ENCODE data around the gene GSTP1. TPM values are rescaled to one million over a fixed set of nuclear protein-coding genes. Genes with fewer than 3 reads are reported as not detected.

Gene GSTP1
- total RNA-seq, 1 donor from 2014 or later = 30.9 TPM

DNA sequence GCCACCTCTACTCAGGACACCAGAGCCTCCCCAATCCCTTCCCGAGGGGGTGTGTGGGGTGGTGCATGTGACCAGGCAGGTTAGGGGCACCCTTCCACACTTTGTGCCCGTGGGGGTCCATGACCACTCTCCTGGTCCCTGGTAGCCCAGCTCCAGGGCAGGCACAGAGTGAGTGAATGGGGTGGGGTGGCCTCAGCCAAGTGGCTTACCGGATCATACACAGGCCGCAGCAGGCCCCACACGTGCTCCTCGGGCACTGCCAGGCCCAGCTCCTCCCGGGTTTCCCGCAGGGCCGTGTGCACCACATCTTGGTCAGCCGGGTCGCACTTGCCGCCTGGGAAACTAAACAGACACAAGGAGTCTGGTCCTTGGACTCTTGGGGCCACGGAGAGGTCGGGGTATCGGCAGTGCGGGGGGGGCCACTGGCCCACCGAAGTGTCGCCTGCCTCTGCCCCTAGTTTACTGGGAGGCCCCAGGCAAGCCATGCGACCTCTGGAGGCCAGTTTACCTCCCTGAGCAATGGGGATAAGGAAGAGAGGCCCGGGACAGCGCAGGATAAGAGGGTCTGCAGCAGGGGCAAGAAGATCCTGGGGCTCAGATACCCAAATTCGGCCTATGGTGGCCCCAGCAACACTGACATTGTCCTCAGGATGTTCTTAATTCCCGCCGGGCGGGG lies 45.2 kb downstream of the GSTP1 start:
- no peak for DNase-seq (ENCODE audit: low spot score)
- no peak for ATAC-seq

DNA sequence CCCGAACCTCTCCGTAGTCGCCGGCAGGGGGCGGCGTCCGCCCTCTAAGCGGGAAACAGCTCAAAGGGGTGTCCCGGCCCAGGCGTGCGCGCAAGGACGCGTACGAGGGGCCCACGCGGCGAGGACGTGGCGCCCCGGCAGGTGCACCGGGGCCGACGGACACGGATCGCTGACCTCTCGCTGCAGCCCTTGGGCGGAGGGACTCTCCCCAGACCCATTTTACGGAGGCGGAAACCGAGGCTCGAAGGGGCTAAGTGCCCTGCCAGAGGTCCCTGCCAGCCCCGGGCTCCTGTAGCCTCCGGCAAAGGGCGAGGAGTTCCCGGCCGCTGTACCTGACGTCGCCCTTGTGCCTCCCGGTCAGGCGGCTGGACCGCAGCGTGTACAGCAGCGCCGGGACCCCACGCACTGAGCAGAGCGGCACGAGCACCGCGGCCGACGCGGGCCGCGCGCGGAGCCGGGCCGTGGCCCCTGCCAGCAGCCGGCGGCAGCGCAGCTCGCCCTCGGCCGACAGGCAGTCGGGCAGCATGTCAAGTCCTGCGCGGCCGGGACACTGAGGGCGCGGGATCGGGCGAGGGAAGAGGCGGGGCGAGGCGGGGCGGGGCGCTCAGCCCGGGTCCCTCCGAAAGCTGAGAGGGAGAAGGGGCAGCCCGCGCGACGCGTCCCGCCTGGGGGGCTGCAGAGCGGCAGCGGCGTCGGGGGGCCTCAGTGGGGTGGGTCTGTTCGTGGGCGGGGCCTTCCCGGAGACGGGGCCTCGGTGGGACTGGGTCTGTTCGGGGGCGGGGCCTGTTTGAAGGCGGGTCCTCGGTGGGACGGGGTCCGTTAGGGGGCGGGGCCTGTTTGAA lies 46.0 kb downstream of the GSTP1 start, which contains the start of gene NUDT8:
Gene NUDT8 (minus strand): TSS at position 552 of the 842 bp plus-strand sequence. CDS start 26 bp downstream, at position 526.
- ATAC-seq (peak; percentile 76), DNase-seq (ENCODE audit: low spot score) (peak; percentile 88)

DNA sequence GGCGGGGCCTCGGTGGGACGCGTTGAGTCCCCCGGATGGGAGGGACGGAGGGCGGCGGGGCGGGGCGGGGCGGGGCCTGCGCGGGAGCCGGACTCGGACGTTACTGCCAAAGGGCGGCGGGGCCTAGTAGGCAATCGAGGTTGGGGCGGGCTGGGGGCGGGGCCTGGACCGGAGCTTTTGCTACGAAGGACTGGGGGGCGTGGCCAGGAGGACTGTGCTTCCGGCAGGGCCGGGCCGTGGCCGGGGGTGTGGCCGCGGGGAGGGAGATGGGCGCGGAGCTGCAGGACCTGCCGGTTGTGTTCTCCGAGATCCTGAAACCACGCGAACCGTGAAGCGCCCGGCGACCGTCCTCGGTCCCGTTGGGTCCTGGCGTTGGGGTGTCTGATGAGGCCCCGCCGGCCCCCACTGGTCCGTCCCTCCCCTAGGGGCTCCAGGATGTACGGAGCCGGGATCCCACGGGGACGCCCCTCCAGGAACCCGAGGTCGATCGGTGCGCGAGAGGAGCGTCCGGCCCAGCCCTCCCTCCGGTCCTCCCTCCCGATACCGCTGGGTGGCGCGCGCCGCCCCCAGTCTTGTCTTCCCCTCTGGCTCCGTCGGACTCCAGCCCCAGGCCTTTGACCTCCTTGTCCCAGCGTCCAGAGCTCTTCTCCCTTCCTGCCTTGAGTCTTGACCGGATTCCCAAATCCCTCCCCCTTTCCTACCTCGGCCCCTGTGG lies 46.8 kb downstream of the GSTP1 start:
- DNase-seq (ENCODE audit: low spot score) (peak; percentile 99), ATAC-seq (peak; percentile 75)

DNA sequence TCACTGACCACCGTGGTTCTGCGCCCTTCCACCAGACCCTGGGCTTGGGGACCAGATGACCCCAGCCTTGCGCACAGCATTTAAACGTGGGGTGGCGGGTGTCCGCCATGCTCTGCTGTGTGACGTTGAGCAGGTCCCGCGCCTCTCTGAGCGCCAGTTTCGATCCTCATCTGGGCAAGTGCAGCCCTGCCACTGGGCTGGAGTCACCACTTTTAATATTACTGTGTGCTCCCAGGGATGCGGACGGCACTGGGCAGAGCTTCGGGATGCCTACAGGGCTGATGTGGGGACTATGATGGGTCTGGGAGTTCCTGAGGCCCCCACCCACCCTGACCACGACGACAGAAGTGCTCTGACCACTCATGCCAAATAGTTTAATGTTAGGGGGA lies 47.3 kb downstream of the GSTP1 start:
- ATAC-seq (no peak), DNase-seq (ENCODE audit: low spot score) (no peak)

DNA sequence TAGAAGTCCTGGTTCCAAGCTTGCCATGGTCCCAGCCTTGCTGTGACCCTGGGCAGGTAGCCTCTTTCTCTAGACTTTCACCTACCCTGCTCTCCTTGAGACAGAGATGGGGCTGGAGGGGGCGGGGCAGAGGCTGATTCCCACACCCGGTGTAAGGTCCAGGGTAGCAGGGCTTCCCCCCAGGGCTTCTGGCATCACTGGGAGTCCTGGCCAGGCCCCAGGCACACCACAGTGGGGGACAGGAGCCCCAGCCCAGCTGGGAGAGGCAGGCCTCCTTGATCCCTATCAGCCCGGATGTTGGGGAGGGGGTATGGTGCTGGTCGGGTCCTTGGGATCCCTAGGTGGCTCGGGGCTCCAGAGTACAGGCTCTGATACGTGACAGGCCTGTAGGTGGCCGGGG lies 47.8 kb downstream of the GSTP1 start:
- ATAC-seq (no peak), DNase-seq (ENCODE audit: low spot score) (no peak)

DNA sequence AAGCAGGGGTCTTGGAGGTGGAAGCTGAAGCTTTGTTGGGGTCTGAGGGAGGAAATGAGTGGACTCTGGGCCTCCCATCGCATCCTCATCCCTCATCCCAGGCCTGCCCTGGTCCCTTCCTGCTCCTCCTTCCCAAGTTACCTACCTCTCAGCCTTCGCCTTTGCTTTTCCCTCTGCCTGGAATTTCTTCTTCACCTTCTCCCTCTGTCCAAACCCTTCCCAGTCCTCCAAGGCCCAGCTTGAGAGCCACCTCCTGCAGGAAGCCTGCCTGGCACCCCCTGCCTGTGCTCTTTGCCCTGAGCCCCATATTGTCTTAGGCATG lies 48.2 kb downstream of the GSTP1 start:
- no peak for DNase-seq (ENCODE audit: low spot score)
- no peak for ATAC-seq

DNA sequence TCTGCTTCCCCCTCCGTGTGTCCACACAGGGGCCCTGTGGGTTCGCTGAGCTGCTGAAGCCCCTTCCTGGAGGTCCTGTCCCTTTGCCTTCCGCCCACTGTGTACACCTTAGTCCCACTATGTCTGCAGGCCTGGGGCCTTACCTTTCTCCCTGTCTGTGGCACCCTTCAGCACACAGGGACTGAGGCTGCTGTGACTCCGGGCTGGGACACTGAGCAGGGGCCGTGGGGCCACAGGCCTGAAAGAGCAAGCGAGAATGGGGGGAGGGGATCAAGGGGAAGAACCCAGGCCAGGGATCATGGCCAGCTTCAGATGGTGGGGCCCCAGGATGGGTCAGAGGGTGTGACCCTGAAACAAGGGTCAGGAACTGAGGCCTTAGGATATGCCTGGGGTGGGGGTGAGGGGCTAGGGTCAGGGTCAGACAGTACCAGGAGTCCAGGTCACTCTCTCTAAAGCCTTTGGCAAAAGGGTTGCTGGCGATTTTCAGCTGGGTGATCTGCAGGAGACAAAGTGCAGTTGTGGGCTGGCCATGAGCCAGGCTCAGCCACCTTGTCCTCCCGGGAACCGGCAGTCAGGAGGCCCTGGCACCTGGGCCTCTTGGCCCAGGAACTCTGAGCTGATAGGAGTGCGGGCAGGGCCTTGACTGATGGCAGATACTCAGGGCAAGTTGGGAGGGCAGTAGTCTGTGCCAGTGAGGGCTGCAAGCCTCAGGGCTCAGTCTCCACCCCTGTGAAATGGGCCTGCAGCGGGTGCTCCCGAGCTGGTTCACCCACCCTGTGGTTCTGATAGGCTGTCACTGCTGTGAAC lies 48.8 kb downstream of the GSTP1 start:
- peak; percentile 97 for DNase-seq (ENCODE audit: low spot score)
- peak; percentile 42 for ATAC-seq

DNA sequence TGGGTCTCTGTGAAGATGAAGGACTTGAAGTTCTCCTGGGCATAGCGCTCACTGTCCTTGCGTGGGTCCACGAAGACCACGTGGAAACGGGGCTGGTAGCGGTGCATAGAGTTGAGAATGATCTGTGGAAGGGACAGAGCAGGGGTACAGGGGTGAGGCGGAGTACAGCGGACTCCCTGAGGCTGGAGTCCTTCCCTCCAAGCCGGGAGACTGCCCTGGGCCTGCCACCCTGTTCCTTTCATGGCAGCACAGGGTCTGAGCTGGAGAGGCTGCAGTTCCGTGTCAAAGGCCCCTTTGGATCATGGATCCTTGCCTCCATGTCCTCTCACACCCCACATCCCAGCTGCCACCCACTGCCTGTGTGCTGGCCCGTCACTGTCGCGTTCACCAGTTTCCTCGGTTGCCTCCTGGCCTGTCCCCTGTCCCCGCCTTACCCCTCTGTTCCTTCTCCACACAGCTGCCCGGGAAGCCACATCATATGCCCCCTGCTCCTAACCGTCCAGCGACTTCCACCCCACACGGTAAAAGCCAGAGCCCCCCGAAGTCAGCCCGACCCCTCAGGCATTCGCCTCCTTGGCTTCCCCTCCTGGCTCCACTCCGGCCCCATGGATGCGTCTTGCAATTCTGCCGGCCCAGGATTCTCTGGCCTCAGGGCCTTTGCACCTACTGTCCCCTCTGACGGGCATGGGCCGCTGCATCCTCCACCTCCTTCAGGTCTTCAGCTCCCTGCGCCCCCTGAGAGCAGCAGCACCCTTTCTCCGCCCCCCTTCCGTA lies 49.6 kb downstream of the GSTP1 start:
- ATAC-seq (no peak), DNase-seq (ENCODE audit: low spot score) (no peak)

DNA sequence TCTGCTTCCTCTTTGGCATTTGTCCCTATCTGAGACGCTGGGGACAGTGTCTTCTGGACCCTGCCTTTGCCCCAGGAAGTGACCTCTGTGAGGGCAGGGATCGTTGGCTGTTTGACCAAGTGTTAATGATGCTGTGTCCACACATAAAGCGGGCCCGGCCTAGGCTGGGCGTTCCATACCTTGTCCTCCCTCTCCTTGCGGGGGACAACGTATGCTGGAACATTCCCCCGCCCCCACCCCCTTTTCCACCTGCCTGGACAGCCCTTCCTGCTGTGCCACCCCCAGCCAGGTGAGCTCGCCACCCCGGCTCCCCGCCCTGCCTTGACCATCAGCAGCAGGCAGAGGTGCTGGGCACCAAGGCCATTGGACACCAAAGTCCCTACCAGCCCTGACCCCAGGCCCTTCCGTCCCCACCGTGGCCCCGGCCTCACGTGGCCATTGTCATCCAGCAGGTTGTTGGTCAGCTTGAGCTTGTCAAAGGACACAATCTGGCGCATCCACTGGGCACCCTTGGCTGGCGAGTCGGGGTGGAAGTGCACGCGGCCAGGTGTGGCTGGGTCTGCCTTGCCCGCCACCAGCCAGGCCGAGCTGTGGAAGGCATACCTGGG lies 50.2 kb downstream of the GSTP1 start:
- ATAC-seq = no peak
- no peak for DNase-seq (ENCODE audit: low spot score)

DNA sequence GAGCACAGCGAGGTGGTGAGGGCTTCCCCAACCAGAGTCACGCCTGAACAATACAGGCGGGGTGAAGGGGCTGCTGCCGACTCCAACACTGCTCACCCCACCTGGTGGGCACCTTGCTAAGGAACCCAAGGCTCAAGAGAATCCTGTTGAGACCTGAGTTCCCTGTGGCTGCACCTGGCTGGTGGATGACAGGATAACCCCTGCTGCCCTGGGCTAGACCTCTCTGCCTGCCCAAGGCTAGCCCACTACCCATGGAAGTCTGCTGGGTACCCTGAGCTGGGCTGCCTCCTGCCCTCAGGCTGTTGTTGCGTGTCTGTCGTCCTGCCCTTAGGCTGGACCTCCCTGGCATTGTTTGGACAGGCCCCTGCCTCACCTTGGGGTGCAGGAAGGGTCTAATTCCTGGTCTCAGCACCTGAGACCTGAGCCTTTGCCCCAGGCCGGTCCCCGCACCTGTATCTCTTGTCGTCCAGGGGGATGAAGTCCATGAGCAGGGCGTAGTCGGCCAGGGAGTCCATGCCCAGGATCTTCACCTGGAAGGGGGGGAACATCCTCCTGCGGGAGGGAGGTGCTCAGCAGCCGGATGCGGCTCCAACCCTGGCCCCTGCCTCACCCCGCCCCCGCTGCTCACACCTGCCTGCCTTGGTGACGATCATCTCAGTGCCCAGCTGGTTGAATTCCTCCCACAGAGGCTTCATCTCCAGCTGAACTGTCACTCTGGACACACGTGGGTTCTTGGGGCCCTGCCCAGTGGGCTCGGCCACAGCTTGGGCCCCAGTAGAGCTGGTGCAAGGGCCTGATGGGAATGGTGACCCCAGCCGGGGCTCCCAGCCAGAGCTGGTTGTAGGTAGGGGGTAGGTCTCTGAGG lies 51.0 kb downstream of the GSTP1 start:
- no peak for DNase-seq (ENCODE audit: low spot score)
- no peak for ATAC-seq

DNA sequence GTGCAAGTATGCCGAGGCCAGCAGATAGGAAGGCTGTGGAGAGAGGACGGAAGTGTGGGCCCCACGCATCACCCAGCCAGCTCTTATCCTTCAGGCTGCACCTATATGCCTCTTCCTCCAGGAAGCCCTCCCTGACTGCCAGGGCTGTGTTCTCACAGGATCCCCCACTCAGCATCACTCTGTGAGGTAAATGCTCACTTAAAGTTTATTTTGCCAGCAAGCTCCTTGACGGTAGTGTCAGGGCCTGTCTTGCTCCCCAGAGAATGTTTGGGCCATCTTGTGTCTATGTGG lies 51.6 kb downstream of the GSTP1 start:
- ATAC-seq (no peak), DNase-seq (ENCODE audit: low spot score) (no peak)

Other genes with a start within 250 kb of the GSTP1 start
- gene POLD4, start 230.3 kb upstream of the GSTP1 start, total RNA-seq = 96.6 TPM
- gene CLCF1, start 210.2 kb upstream of the GSTP1 start, total RNA-seq = 0.43 TPM
- gene RAD9A, start 191.8 kb upstream of the GSTP1 start, total RNA-seq = 14.9 TPM
- 63.1 TPM for gene PPP1CA, start 182.0 kb upstream of the GSTP1 start, total RNA-seq
- 1.1 TPM for gene TBC1D10C, start 179.7 kb upstream of the GSTP1 start, total RNA-seq
- gene CARNS1, start 168.1 kb upstream of the GSTP1 start, total RNA-seq = 0.28 TPM
- gene RPS6KB2, start 155.3 kb upstream of the GSTP1 start, total RNA-seq = 31.5 TPM
- gene PTPRCAP, start 146.1 kb upstream of the GSTP1 start, total RNA-seq = 2.2 TPM
- gene CORO1B, start 140.3 kb upstream of the GSTP1 start, total RNA-seq = 44.1 TPM
- not detected for gene GPR152, start 131.1 kb upstream of the GSTP1 start, total RNA-seq
- gene CABP4, start 128.5 kb upstream of the GSTP1 start, total RNA-seq = 1.1 TPM
- gene TMEM134, start 114.6 kb upstream of the GSTP1 start, total RNA-seq = 38.9 TPM
- gene AIP, start 100.8 kb upstream of the GSTP1 start, total RNA-seq = 26.3 TPM
- 19.2 TPM for gene PITPNM1, start 78.4 kb upstream of the GSTP1 start, total RNA-seq
- gene CDK2AP2, start 75.7 kb upstream of the GSTP1 start, total RNA-seq = 67.4 TPM
- gene CABP2, start 60.4 kb upstream of the GSTP1 start, total RNA-seq = not detected
- 192 TPM for gene NDUFV1, start 23.1 kb downstream of the GSTP1 start, total RNA-seq
- gene NUDT8, start 46.1 kb downstream of the GSTP1 start, total RNA-seq = 41.6 TPM
- gene TBX10, start 56.0 kb downstream of the GSTP1 start, total RNA-seq = 0.15 TPM
- 9.7 TPM for gene ACY3, start 66.9 kb downstream of the GSTP1 start, total RNA-seq
- not detected for gene ALDH3B2, start 90.8 kb downstream of the GSTP1 start, total RNA-seq